Fibroblast of lung (primary cell): ENCODE data around the gene LRRC26.

ENCODE experiments used
- EZH2 ChIP-seq: IDR thresholded peaks from 2 replicates; pipeline ENCODE4 v1.5.1; 2012; ENCODE audit warnings: low read length, control low read depth, mild to moderate bottlenecking; ENCODE audit errors: missing control alignments
- TF ChIP-seq, protein P1 (sequence below), 2 donors: IDR thresholded peaks in 1 of 2; conservative IDR thresholded peaks in 1 of 2; 1 replicate in 1 of 2; 2 replicates in 1 of 2; pipeline ENCODE4 v1.5.1; 2011 to 2012; ENCODE audit warnings: low read length in 2 of 2, control low read depth in 1 of 2, inconsistent platforms in 1 of 2, low read depth in 1 of 2, mild to moderate bottlenecking in 1 of 2

DNA sequence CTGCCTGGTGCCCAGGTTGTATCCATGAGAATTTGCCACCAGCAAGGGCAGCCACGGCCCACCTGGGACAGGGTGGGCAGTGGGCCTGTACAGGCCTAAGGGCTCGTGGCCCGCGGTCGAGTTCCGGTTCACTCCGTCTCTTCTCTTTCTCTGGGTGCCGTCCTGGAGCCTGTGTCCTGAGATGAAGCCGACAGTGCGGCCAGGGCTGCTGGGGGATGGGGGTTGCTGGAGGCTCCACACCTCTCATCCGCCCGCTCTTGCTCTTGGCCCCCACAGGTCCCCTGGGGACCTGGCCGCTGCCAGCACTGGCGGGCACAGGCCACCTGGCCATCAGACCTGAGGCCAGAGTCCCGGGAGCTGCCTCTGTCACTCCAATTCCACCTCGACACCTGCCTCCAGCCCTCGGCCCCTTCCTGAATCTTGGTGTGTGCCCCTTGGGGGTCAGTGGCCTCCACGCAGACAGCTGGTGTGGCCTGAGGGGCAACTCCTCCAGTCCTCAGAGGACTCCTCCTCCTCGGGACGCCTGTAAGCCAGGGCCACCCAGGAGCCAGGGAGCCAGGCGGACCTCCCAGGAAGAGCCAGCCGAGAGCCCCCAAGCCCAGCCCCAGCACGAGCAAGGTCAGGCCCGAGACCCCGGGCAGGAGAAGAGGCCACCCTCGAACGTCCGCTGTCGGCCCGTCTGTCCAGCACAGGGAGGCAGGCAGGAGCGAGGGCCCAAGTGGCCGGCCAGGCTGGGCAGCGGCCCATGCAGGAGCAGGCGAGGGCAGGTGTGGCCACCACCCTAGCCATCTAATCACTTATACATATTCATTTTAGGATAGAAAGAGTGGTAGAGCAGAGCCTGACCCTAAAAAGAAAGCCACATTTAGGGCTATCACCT, 5.2 kb downstream of the LRRC26 start:
- TF ChIP-seq, protein P1, sequence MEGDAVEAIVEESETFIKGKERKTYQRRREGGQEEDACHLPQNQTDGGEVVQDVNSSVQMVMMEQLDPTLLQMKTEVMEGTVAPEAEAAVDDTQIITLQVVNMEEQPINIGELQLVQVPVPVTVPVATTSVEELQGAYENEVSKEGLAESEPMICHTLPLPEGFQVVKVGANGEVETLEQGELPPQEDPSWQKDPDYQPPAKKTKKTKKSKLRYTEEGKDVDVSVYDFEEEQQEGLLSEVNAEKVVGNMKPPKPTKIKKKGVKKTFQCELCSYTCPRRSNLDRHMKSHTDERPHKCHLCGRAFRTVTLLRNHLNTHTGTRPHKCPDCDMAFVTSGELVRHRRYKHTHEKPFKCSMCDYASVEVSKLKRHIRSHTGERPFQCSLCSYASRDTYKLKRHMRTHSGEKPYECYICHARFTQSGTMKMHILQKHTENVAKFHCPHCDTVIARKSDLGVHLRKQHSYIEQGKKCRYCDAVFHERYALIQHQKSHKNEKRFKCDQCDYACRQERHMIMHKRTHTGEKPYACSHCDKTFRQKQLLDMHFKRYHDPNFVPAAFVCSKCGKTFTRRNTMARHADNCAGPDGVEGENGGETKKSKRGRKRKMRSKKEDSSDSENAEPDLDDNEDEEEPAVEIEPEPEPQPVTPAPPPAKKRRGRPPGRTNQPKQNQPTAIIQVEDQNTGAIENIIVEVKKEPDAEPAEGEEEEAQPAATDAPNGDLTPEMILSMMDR (conservative IDR thresholded peaks at IDR 0.05 in 1 of 2, IDR thresholded peaks at IDR 0.05 in 1 of 2; ENCODE audit: low read depth in 1 of 2, low read length in 2 of 2), result no peak
- TF ChIP-seq EZH2, result no peak
